DMS114 treated with DMSO at 0.1 percent for 48 hours (cell line): ENCODE results near the gene AHRR.
"Not testable (repeated sequence)": the region's sequence is repeated elsewhere in the genome, so short reads cannot be mapped to it uniquely, and the experiment has no call there.

Experiments
- DNase-seq: peaks from one replicate; lab custom pipeline; 2025; ENCODE audit not compliant: unreplicated experiment; lab: John Stamatoyannopoulos, UW

AHRR gene

GRCh38 chr5:362978-363765 lies 41.7 kb downstream of the AHRR start:
- no peak for DNase-seq

- no peak for DNase-seq
These were observed 43.0 kb downstream of the AHRR start for GRCh38 chr5:364497-364896.

DNA sequence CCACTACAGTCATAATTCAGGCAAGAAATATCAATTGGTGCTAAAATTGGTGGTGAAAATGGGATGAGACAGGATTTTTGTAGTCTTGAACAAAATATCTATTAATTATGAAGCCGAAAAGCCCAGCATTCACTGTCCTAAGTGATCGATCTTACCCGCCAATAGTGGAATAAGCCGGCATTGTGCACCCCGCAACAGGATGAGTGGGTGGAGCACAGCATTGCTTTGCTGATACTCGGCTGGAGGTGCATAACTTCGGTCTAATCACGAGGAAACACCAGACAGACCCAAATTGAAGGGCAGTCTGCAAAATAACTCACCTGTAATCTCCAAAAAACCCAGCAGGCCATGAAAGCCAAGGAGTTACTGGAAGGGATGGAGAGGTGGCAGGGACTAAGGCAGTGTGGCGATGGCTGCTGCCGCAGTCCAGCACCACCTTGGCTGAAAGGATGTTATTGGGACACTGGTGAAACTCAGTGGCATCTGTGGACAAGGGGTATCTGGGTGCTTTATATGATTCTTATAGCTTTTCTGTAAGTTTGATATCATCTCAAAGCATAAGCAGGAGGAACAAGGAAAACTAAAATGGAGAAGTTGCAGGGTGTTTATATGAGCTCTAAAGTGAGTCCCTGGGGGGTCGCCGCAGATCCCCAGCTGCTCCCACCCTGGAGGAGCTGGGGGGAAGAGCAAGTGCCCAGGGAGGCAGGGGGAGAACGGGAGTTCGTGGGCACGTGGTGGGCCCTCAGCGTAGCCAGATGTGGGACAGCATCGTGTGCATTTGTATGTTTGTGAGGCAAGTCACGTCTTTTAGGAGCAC lies 45.2 kb downstream of the AHRR start:
- DNase-seq, result no peak

- no peak for DNase-seq
These were observed 46.0 kb downstream of the AHRR start for GRCh38 chr5:367358-368130.

DNA sequence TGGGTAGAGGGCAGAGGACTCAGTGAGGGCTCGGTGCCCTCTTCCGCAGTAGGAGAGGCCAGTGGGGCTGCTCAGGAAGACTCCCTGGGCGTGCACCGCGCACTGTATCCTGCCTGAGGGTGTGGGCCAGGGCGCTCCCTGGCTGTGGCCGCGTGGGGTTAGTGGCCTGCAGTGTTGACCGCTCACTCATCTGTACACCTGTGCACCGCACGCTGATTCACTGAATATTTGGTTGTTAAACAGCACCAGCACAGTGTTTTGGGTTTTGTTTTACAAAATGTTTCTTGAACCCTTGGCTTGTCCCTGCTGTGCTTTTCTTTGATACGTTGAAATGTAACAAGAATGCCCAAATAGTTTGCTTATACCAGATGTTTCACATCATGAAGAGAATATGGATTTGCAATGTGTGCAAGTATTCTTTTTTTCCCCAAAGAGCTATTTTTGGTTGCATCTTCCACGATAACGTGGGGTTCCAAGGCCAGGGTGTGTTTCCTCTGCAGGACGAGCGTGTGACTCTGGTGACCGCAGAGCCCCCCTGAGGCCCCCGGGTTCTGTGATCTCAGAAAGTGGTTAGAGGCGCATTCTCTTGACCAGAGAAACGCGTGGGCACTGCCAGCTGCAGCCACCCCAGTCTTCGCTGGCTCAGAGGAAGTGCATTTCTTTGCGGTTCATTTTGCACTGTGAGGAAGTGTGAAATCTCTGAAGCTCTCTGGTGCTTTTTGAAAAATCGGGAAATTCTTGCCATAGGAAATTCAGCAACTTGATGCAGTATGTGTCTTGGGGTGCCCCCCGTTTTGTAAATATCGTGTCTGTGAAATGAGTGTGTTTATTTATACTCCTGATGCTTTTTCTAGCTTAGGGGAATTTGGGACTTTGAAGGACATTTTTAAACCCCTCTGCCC lies 46.9 kb downstream of the AHRR start:
- DNase-seq, result no peak

DNA sequence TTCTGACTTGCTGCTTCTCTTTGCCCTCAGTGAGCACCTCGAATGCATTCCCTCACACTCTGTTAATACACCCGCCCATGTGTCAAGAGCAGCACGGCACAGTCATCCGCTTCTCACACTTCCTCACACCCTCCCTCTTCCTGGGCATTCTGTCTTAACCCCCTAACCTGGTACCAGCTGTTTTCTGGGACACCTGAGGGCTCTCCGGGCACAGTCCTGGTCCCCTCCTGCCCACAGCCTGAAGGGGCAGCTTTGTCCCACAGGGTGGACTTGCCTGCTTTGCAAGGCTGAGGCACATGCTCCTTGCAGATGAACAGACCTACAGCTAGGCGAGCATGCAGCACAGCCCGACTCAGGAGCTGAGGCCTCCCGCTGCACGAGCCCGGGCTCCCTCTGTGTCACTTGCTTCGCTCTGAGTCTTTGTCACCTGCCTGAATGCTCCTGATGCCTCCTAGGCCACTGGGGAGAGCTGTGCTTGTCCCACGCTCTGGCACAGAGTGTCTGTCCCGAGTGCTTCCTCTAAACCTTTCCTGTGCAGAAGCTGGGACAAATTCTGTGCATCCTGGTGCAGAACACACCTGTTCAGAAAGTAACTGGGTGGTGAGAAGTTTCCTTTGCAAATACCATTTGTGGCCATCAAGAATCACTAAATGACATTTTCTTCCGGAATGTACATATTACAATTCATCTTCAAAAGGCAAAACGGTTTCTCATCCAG lies 47.8 kb downstream of the AHRR start:
- no peak for DNase-seq

- DNase-seq, result not testable (repeated sequence)
These were observed 48.3 kb downstream of the AHRR start for GRCh38 chr5:369869-370236.

GRCh38 chr5:370311-370958 lies 48.9 kb downstream of the AHRR start:
- DNase-seq, result no peak

GRCh38 chr5:370959-371810 lies 49.7 kb downstream of the AHRR start:
- DNase-seq, result no peak

DNA sequence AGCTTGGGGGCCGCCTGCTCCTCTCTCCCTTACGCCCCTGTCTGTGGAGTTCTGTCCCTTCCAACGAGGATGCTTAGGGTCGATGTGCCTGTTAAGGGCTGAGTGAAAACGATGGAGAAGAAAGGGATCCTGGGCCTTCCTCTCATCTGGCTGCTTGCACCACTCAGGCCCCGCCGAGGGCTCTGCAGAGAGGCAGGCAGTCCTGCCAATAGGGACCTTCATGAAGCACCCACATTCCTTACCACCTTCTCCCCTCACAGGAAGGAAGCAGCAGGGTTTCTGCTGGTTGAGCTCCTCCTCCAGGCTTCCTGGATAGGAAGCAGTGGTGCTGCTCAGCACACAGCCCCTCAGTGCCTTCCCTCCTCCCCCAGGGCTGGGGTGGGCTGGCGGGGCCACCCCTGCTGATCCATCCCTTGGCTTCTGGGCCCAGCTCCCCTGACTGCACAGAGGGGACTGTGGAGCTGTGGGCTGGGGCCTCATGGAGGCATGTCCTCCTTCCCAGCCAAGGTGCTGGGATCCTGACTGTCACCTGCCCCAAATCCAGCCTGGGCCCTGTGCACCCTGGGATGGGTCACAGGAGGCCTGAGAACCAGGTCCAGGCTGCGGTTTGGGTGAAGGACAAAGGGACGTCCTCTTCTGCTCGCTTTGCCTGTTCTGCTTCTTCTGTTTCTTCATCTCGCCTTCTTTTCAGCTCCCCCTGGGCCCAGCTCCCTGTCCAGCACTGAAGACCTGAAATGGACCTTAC lies 50.5 kb downstream of the AHRR start:
- DNase-seq, result no peak

DNA sequence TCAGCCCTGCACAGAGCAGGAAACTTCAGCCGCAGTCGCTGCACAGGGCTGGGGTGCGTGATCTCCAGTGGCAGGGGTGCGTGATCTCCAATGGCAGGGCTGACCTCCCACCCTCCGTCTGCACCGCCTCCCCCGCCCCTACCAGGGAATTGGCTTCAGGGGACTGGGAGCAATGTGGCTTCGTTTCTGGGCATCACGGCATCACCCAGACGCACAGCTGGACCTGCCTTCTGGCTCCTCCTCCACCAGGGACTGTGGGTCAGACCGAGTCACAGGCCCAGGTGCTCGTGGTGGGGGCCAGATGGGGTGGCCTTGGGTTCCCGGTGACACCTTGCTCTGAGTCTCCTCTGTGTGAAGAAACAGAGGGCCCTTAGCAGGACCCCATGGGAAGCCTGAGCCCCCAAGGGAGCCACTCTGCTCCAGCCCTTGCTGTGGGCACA lies 51.1 kb downstream of the AHRR start:
- no peak for DNase-seq

DNA sequence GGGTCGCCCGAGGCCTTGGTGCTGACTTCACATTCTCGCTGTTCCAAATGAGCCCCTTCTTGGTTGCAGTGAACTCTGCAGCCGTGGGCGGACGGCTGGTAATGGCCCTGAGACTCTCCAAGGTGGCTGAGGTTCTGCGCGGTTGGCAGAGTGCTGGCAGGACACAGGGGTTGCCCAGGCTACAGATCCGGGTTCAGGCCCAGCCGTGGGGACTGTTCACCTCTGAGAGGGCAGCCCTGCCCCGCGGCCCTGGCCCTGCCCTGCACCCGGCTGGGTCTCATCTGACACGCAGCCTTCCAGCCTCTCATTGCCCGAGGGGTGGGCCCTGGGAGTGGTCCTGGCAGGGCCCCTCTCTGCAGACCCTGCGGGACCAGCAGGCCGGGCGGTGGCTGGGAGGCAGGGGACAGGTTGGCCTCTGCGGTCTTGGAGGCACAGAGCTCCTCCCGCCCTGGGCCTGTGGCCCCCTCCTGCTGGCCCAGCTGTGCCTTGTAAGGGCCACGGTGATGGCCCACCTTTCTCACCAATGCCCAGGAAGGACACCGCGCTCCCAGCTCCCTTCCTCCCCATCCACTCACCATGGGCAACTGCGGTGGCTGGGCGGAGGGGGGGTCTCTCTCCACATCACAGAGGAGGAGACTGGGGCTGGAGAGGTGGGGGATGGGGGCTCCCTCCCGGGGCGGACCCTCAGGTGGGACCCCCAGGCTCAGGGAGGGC lies 51.6 kb downstream of the AHRR start:
- DNase-seq, result no peak

DNA sequence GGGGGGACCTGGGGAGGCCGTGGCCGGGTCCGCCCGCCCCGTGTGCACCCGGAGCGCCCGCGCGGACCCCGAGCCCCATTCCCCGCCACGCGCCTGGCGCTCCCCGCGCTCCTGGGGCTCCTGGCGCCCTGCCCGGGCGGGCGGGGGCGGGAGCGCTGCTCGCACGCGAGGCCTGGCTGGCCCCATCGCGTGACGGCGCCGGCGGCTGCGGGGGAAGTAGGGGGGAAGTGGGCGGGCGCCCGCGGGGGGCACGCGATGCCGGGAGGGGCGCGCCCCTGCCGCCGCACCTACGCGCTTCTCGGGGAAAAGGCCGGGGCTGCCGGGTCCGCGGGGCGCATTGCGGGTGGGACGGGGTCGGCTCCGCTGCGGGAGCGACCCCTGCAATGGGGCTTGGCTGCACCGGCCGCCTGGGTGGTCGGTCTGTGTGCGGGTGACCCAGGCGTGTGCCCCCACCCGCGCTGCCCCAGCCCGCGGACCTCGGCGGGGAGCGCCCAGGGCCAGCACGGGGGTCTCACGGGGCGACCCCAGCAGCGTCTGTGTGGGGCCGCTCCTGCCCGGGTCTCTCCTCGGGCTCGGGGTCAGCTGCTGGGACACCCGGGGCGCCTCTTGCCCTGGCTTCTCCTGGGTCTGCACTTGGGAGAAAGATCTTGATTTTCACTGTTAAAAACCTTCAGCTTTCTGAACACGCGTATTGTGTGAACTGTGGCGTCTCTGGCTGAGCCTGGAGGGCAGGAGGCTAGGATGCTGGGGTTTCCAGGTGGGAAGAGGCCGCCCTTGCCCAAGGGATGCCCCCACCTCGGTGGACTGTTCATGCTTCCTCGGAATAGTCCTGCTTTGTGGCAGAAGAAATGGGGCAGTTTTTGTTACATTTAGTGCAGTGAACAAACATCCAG lies 52.4 kb downstream of the AHRR start:
- no peak for DNase-seq

GRCh38 chr5:374631-375335 lies 53.3 kb downstream of the AHRR start:
- no peak for DNase-seq

DNA sequence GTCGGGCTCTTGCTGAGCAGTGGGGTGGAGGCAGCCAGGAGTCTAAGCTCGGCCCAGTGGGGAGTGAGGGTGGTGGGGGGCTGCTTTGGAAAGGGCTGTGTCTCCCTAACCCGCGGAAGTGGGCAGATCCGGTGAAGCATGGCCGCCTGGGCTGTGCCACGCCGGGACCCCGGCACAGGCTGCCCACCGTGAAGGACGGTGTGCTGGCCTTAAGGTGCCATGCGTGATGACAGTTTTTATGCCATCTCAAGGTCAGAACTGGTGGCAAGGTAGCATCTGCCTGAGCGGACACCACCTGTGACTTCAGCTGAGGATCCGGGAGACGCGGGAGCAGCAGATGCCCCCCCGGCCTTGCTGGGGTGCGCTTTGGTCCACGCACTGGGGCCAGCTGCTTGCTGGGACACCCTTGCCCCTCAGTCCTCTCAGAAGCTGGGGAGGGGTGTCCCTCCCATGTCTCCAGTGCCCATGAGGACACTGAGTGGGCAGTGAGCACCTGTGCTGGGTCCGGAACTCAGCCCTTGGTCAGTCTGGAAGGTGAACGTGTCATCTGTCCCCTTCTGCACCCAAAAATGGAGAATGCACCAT lies 53.9 kb downstream of the AHRR start:
- DNase-seq, result no peak
